HG03571 (cell line): Measurements from ENCODE around the gene NEURL2.
A peak's percentile ranks its signal among the peaks of the same experiment; 100 is the strongest.
"Not testable (repeated sequence)": the region's sequence is repeated elsewhere in the genome, so short reads cannot be mapped to it uniquely, and the experiment has no call there.

Experiments used
- ATAC-seq: cut with Tn5 transposase; IDR thresholded peaks from one replicate; pipeline ENCODE4 v1.9.1; 2021; ENCODE audit not compliant: unreplicated experiment

The NEURL2 gene

DNA sequence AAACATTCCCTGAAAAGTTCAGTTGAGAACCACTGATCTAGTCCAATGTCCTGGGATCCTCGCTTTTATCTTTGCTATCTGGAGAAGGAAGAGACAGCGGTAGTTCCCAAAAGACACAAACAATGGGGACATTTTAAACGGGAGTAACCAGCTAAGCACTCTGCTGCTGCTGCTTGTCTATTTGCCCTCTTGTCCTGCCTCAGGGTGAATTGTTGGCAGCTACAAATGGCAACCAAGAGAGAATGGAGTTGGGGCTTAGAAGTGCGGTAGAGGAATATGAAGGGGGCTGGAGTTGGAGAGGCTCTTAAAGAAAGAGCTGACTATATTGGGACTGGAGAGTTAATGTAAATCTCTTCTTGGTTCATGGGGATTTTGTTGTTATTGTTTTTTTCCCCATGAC lies 16.4 kb downstream of the NEURL2 start:
- no peak for ATAC-seq

DNA sequence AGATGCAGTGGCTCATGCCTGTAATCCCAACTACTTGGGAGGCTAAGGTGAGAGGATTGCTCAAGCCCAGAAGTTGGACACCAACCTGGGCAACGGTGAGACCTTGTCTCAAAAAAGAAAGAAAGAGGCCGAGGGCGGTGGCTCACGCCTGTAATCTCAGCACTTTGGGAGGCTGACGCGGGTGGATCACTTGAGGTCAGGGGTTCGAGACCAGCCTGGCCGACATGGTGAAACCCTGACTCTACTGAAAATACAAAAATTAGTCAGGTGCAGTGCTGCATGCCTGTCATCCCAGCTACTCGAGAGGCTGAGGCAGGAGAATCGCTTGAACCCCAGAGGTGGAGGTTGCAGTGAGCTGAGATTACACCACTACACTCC lies 16.9 kb downstream of the NEURL2 start:
- not testable (repeated sequence) for ATAC-seq

- no peak for ATAC-seq
Measured at GRCh38 chr20:45873409-45874103, 17.5 kb downstream of the NEURL2 start.

GRCh38 chr20:45872626-45873025 lies 18.4 kb downstream of the NEURL2 start:
- ATAC-seq, result no peak

GRCh38 chr20:45867819-45868176 lies 23.2 kb downstream of the NEURL2 start:
- no peak for ATAC-seq

DNA sequence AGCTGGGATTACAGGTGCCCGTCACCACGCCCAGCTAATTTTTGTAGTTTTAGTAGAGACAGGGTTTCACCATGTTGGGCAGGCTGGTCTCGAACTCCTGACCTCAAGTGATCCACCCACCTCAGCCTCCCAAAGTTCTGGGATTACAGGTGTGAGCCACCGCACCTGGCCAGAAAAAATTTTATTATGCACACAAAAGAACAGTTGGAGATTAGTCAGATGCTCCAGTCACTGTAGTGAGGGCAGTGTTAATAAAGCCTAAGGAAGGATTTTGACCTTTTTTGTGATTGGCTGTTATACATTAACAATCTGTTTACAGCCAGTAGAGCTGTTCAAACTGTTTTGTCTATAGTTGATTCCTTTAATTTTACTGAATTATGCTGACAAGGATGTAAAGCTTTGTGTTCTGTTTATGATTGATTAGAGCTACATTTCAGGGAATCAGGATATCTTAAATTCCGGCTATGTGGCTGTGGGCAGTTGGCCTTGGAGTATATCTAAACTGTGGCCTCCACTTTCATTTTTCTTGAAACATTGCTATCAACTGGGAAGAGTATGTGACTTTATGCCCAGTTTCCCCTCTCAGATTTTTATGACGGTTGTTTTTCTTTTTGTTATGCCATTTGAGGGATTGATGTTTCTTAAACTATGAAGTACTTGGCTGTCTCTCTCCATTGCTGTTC lies 23.7 kb downstream of the NEURL2 start:
- ATAC-seq, result no peak

GRCh38 chr20:45866454-45866853 lies 24.6 kb downstream of the NEURL2 start:
- ATAC-seq, result no peak

DNA sequence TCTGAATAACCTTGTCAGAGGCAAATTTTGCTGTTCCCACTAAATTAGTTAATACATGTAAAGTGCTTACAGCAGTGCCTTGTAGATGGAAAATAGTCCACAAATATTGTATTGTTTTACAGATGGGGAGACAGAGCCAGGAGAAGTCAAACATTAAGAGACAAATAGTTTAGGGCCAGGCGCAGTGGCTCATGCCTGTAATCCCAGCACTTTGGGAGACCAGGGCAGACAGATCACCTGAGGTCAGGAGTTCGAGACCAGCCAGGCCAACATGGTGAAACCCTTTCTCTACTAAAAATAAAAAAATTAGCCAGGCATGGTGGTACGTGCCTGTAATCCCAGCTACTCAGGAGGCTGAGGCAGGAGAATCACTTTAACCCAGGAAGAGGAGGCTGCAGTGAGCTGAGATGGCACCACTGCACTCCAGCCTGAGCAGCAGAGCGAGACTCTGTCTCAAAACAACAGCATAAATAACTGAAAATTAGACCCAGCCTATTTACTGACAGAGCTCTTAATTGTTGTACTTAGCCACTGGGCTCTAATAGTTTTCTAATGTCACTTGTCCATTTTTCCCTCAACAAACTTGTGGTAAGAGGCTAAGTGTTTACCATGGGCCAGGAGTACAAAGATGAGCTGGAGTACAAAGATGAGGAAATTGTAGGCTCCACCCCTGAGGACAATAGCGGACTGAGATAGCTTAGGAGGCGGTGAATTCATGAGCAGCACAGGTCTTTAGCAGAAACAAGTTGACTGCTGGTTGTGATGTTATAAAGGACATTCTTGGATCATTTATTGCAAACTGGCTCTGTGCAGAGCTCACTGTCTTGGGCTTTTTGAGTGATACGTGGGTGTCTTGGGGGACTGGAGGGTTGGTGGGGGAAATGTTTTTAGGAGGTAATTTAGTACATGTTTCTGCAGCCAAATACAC lies 27.2 kb downstream of the NEURL2 start:
- no peak for ATAC-seq

DNA sequence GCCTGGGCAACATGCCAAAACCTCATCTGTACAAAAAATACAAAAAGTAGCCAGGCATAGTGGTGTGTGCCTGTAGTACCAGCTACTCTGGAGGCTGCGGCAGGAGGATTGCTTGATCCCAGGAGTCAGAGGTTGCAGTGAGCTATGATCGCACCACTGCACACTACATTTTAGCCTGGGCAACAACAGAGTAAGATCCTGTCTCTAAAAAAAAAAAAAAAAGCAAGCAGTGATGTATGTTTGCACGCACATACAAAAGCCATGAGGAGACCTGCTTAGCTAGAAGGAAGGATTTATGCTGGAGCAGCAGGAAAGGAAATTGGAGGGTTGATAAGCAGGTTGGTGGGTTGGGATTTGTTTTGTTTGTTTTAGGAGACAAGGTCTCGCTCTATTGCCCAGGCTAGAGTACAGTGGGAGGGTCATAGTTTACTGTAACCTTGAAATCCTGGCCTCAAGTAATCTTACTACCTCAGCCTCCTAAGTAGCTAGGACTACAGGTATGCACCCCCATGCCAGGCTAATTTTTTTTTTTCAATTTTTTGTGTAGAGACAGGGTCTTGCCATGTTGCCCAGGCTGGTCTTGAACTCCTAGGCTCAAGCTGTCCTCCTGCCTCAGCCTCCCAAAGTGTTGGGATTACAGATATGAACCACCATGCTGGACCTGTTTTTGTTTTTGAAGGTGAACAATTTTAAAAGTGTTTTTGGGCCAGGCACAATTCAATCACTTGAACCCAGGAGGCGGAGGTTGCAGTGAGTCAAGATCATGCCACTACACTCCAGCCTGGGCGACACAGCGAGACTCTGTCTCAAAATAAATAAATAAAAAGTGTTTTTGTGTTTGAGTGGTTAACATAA lies 29.6 kb downstream of the NEURL2 start:
- no peak for ATAC-seq

DNA sequence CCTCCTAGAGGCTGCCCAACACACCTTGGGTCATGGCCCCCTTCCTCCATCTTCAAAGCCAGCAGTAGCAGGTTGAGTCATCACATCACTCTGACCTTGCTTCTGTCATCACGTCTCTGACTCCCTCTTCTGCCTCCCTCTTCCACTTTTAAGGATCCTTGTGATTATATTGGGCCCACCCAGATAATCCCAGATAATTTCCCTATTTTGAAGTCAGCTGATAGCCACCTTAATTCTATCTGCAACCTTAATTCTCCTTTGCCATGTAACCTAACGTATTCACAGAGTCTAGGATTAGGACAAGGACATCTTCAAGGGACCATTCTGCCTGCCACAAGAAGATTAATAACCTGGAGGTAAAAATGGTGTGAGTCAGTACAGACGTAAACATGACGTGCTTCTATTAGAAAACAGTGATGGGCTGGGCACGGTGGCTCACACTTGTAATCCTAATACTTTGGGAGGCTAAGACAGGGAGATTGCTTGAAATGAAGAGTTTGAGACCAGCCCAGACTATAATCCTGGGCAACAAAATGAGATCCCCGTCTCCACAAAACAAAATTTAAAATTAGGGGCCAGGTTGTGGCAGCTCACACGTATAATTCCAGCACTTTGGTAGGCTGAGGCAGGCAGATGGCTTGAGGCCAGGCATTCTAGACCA lies 30.3 kb downstream of the NEURL2 start:
- no peak for ATAC-seq

DNA sequence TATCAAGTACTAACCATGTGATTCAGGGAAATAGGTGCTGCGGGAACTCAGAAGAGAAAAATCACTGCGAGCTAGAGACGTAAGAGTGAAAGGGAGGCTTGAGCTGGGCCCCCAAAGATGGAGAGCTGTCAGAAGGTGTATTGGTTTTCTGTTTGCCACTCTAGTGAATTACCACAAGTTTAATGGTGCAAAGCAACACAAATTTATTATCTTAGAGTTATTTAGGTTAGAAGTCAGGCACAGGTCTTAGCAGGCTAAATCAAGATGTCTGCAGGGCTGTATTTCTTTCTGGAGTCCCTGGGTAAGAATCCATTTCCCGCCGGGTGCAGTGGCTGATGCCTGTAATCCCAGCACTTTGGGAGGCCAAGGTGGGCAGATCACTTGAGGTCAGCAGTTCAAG lies 31.1 kb downstream of the NEURL2 start:
- no peak for ATAC-seq

DNA sequence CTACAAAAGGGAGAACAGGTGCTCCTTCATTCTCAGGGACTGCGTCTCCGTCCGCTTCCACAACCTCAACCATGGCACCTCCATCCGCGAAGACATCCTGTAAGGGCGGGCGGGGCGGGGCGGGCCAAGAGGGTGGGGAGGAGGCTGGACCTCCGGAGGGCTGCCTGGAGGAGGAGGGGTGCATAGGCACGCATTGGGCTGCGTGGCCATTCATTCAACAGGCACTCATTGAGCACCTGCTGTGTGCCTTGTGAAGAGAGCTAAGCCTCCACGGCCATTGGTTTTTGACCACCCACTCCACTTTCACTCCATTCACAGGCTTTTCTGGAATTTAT lies 33.2 kb downstream of the NEURL2 start:
- no peak for ATAC-seq

DNA sequence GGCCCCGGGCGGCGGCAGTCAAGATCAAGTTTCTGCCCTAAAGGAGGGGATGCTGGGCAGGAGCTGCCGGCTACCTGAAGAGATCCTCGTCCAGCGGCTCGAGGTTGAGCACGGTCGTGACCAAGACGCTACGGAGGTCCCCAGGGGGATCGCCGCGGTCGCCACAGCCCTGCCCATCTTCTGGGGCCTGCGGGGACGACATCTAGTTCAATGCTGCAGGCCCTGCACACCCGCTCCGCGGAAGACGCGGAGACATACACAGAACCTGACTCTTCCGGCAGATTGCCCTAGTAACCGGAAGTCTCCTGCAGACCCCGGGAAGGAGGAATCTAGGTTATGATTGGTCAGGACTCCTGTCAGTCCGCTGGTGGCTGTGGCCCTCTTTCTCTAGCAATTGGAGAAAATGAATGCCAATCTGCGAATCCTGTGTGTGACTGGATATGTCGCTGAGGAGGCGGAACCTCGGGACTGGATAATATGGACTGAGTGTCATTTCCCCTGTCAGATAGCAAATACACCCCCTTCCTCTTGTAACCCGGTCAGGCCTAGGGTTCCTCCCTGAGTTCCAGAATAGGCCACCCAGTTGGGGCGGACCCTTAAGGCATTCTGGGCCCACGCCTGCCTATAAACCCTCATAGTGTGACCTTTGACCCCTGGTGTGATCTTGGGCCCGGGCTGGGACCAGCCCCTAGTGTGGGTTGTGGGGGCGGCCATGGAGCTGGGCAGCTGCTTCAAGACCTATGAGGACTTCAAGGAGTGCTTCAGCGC lies 33.7 kb downstream of the NEURL2 start, which contains the start of the genes ACOT8 and ZSWIM3:
Gene ACOT8, minus strand, starts transcription at position 279 of the 768 bp plus-strand sequence. Its CDS starts 77 bp downstream, at position 202.
Gene ZSWIM3, plus strand, starts transcription at position 501 of the 768 bp plus-strand sequence. Its CDS starts 212 bp downstream, at position 713.
- peak; percentile 89 for ATAC-seq

DNA sequence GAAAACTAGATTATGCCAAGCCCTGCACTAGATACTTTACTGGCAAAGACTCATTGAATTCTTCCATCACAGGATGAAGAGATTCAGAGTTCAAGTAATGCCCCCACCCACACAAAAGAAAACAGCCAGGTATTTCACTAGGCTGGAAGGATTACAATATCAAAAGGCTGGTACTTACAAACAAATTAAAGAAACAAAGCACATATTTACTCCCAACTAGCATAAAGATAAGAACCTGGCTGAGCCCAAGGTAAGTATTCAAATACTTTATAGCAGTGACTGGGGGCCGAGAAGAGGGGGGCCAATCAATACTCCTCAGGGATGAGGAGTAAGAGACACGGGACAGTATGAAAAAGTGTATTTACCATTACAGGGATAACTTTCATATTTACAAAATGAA lies 37.5 kb downstream of the NEURL2 start:
- ATAC-seq, result no peak

- no peak for ATAC-seq
Measured at GRCh38 chr20:45852326-45852725, 38.7 kb downstream of the NEURL2 start.

DNA sequence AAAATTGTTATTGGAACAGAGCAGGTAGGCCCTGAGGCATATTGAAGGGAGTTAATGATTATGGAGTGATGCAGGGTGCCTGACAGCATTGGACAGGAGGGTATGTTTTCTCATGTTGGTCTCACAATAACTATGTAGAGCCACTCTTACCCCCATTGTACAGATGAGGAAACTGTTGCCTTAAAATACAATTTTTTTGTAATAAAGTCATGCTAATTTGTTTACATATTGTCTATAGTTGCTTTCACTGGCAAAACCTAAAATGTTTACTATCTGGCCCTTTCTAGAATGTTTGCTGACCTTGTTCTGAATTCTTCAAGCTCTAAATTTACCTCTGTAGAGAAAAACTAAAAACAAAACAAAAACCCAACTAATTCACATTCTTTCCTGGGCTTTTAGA lies 39.5 kb downstream of the NEURL2 start:
- ATAC-seq, result no peak

DNA sequence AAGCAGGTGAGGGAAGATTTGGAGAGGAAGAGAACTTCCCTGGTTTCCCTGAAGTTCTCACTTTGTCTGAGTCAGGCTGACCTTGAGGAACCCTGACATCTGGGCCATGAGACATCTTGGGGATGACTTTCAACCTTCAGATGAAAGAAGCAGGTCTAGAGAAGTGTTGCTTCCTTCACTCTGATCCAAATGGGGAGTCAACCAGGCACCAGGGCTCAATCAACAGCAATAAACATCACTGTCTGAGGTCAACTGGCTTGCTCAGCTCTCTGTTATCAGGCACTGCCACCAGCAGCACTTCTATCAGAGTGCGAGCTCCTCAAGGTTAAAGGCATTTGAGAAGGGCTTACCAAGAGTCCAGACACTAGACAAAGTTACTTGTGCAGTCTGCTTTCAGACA lies 40.1 kb downstream of the NEURL2 start:
- no peak for ATAC-seq

DNA sequence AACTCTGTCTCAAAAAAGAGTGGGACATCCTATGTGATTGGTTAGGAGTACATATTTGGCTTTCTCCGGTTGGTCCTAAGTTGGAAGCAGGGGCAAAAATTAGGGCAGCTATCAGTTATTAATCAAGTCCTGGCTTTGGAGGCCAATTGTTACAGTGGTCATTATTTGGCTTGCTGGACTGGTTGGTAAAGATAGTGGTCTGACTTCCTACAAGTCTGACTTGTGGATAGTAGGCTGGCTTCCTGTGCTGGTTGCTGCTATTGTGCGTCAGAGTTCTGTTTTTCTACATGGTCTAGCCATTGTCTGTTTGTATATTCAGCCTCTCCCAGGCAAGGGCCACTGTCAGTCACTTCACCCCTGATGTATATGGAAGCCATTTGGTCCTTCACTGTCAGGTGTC lies 40.8 kb downstream of the NEURL2 start:
- no peak for ATAC-seq

- ATAC-seq, result no peak
Measured at GRCh38 chr20:45848969-45849582, 41.9 kb downstream of the NEURL2 start.
